Measurements from ENCODE around the gene PCBP3.

Gene PCBP3

DNA sequence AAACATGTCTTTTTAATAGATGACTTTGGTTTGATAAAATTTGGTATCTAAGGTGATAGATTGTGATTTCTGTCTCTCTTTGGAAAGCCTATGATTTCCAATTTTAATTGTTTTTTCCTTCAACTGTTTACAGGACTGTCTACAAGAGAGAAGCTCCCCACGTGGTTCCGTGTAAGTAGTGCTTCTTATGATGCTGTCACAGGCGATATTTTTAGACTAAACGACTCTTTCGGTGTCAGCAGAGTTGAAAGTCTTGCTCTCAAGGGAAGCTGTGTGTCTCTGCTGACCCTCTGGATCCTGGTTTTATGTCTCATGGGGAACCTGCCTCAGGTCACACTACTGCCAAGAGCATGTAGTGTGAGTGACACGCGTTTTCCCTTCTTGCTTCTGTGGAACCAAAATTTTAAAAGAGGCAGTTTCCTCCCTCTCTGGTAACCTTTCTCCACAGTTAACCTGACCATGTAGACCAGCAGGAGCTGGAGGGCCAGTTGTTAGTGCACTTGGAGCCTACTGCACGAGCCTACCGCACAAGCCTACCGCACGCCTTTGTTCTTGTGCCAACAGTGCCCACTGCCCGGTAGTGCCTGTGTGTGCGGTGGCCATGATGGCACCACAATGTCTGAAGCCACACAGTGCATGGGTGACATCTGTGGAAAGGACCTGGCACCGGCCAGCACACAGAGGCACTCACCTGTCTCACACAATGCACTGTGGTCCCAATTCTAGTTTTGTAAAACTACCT, 91.9 kb downstream of the PCBP3 start:
- no peak overlapping the region for H3K27ac Mint-ChIP-seq

GRCh38 chr21:45736042-45736689, 92.6 kb downstream of the PCBP3 start:
- Mint-ChIP-seq H3K9me3 (no peaks in the 10 kb centered on the region), H3K36me3 (ENCODE audit: low read depth) (peaks cover 3% of the 10 kb centered on the region), H3K27me3 (no peaks in the 10 kb centered on the region), H3K4me3 (no peak overlapping the region), H3K27ac (no peak overlapping the region), H3K4me1 (ENCODE audit: low read depth) (peaks cover 2% of the 10 kb centered on the region)
- no peak for DNase-seq

More for the DNA sequence above, 91.9 kb downstream of the PCBP3 start:
- H3K4me1 Mint-ChIP-seq (ENCODE audit: low read depth) = peaks cover 2% of the 10 kb centered on the region
- H3K36me3 Mint-ChIP-seq (ENCODE audit: low read depth) = peaks cover 3% of the 10 kb centered on the region
- DNase-seq = no peak
- H3K27me3 Mint-ChIP-seq = no peaks in the 10 kb centered on the region
- H3K9me3 Mint-ChIP-seq = no peaks in the 10 kb centered on the region
- H3K4me3 Mint-ChIP-seq = no peak overlapping the region

GRCh38 chr21:45736690-45737484, 93.4 kb downstream of the PCBP3 start:
- DNase-seq = no peak
- Mint-ChIP-seq H3K27me3 (no peaks in the 10 kb centered on the region), H3K4me3 (no peak overlapping the region), H3K27ac (no peak overlapping the region), H3K4me1 (ENCODE audit: low read depth) (peaks cover 5% of the 10 kb centered on the region), H3K36me3 (ENCODE audit: low read depth) (peaks cover 3% of the 10 kb centered on the region), H3K9me3 (no peaks in the 10 kb centered on the region)

- no peak overlapping the region for H3K27ac Mint-ChIP-seq
- no peak for DNase-seq
- H3K4me1 Mint-ChIP-seq (ENCODE audit: low read depth) = peaks cover 12% of the 10 kb centered on the region
- H3K9me3 Mint-ChIP-seq = no peaks in the 10 kb centered on the region
- H3K27me3 Mint-ChIP-seq = no peaks in the 10 kb centered on the region
- no peak overlapping the region for H3K4me3 Mint-ChIP-seq
- peaks cover 3% of the 10 kb centered on the region for H3K36me3 Mint-ChIP-seq (ENCODE audit: low read depth)
Measured at GRCh38 chr21:45737485-45738166, 94.1 kb downstream of the PCBP3 start.

DNA sequence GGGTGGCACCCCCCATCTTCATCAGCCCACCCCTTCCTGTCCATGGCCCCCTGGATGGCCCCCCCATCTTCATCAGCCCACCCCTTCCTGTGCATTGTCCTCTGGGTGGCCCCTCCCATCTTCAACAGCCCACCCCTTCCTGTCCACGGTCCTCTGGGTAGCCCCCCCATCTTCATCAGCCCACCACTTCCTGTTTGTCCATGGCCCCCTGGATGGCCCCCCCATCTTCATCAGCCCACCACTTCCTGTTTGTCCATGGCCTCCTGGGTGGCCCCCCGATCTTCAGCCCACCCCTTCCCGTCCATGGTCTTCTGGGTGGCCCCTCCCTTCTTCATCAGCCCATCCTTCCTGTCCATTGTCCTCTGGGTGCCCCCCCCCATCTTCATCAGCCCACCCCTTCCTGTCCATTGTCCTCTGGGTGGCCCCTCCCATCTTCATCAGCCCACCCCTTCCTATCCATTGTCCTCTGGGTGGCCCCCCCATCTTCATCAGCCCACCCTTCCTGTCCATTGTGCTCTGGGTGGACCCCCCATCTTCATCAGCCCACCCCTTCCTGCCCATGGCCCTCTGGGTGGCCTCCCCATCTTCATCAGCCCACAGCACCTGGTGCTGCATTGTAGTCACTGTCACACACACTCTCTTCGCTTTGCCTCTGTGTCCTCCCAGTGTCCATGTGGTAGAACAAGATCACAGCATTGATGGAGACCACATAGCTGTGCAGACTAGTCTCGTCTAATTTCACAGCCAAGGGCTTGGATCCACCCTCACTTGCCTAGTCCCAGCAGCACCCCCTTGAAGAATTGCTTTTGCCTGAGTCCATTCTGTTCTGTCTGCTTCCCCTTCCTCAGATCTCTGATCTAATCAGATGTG, 95.9 kb downstream of the PCBP3 start:
- H3K36me3 Mint-ChIP-seq (ENCODE audit: low read depth) = no peaks in the 10 kb centered on the region
- H3K27me3 Mint-ChIP-seq = no peaks in the 10 kb centered on the region
- no peak for DNase-seq
- H3K4me3 Mint-ChIP-seq = no peak overlapping the region
- H3K4me1 Mint-ChIP-seq (ENCODE audit: low read depth) = peaks cover 14% of the 10 kb centered on the region
- H3K27ac Mint-ChIP-seq = no peak overlapping the region
- H3K9me3 Mint-ChIP-seq = no peaks in the 10 kb centered on the region

GRCh38 chr21:45740088-45740440, 96.5 kb downstream of the PCBP3 start:
- no peak for DNase-seq
- Mint-ChIP-seq H3K27ac (no peak overlapping the region), H3K4me1 (ENCODE audit: low read depth) (peaks cover 14% of the 10 kb centered on the region), H3K36me3 (ENCODE audit: low read depth) (no peaks in the 10 kb centered on the region), H3K9me3 (no peaks in the 10 kb centered on the region), H3K27me3 (no peaks in the 10 kb centered on the region), H3K4me3 (no peak overlapping the region)

- H3K27me3 Mint-ChIP-seq = no peaks in the 10 kb centered on the region
- peaks cover 4% of the 10 kb centered on the region for H3K36me3 Mint-ChIP-seq (ENCODE audit: low read depth)
- no peak for DNase-seq
- peaks cover 14% of the 10 kb centered on the region for H3K4me1 Mint-ChIP-seq (ENCODE audit: low read depth)
- H3K27ac Mint-ChIP-seq = no peak overlapping the region
- H3K4me3 Mint-ChIP-seq = no peak overlapping the region
- H3K9me3 Mint-ChIP-seq = peaks cover 3% of the 10 kb centered on the region
Measured at GRCh38 chr21:45740491-45741357, 97.2 kb downstream of the PCBP3 start.

- no peaks in the 10 kb centered on the region for H3K27me3 Mint-ChIP-seq
- no peak for DNase-seq
- H3K4me3 Mint-ChIP-seq = no peak overlapping the region
- H3K27ac Mint-ChIP-seq = no peak overlapping the region
- H3K36me3 Mint-ChIP-seq (ENCODE audit: low read depth) = peaks cover 4% of the 10 kb centered on the region
- H3K9me3 Mint-ChIP-seq = peaks cover 3% of the 10 kb centered on the region
- peaks cover 14% of the 10 kb centered on the region for H3K4me1 Mint-ChIP-seq (ENCODE audit: low read depth)
Measured at GRCh38 chr21:45741691-45742090, 98.2 kb downstream of the PCBP3 start.

DNA sequence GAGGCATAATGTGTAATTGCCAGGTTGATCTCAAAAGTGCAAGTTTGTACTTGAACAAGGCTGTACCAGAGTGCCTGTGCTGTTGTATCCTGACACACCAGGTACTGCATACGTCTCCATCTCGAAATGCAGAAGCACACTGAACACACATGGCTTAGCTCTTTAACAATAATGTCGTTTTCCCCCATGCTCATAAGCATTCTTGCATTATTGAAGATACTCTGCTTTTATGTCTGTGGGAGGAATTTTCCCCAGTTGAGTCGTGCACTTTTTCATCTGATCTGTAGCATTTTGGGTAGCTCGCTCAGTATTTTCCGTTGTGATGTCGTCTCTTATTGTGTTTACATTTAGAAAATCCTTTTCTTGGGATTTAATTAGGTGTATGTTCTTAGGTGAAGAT, 98.7 kb downstream of the PCBP3 start:
- H3K9me3 Mint-ChIP-seq = peaks cover 3% of the 10 kb centered on the region
- H3K36me3 Mint-ChIP-seq (ENCODE audit: low read depth) = peaks cover 8% of the 10 kb centered on the region
- no peak for DNase-seq

GRCh38 chr21:45745256-45745655, 101.7 kb downstream of the PCBP3 start:
- H3K4me3 Mint-ChIP-seq = no peak overlapping the region
- no peak overlapping the region for H3K27ac Mint-ChIP-seq
- H3K9me3 Mint-ChIP-seq = peaks cover 3% of the 10 kb centered on the region
- H3K27me3 Mint-ChIP-seq = no peaks in the 10 kb centered on the region
- peaks cover 8% of the 10 kb centered on the region for H3K36me3 Mint-ChIP-seq (ENCODE audit: low read depth)
- DNase-seq = no peak
- peaks cover 25% of the 10 kb centered on the region for H3K4me1 Mint-ChIP-seq (ENCODE audit: low read depth)

More for the DNA sequence above, 98.7 kb downstream of the PCBP3 start:
- Mint-ChIP-seq H3K4me1 (ENCODE audit: low read depth) (peaks cover 14% of the 10 kb centered on the region), H3K27me3 (no peaks in the 10 kb centered on the region), H3K4me3 (no peak overlapping the region), H3K27ac (no peak overlapping the region)

DNA sequence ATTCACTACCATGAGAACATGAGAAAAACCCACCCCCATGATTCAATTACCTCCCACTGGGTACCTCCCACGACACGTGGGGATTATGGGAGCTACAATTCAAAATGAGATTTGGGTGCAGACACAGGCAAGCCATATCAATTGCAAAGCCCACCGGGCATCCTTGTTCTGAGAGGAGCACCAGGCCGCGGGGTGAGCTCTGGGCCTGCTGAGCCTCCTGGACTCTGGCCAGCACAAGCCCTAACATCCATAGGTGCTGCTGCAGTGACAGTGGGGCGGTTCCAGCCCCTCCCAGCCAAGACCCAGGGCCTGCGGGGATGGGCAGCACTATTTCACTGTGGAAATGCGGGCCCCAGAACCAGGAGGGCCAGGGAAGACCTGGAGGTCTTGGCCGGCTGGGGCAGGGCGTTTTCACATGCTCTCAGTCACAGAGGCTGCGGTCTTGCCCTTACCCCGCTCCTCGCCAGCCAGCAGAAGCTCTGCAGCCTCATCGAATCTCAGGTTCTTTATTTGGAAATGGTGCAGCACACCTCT, 103.8 kb downstream of the PCBP3 start:
- Mint-ChIP-seq H3K9me3 (peaks cover 3% of the 10 kb centered on the region), H3K36me3 (ENCODE audit: low read depth) (peaks cover 8% of the 10 kb centered on the region), H3K4me3 (no peak overlapping the region), H3K27me3 (no peaks in the 10 kb centered on the region), H3K4me1 (ENCODE audit: low read depth) (peaks cover 18% of the 10 kb centered on the region), H3K27ac (no peak overlapping the region)
- DNase-seq = no peak

- Mint-ChIP-seq H3K9me3 (peaks cover 3% of the 10 kb centered on the region), H3K27ac (no peak overlapping the region), H3K4me1 (ENCODE audit: low read depth) (peaks cover 13% of the 10 kb centered on the region), H3K36me3 (ENCODE audit: low read depth) (peaks cover 8% of the 10 kb centered on the region), H3K4me3 (no peak overlapping the region), H3K27me3 (no peaks in the 10 kb centered on the region)
- no peak for DNase-seq
Measured at GRCh38 chr21:45747802-45748445, 104.4 kb downstream of the PCBP3 start.

Measured in activated T-cell treated with anti-CD3 and anti-CD28 coated beads, Interleukin-2, amount 50 U/mL, for 24 hours (primary cell).